Keratinocyte (primary cell): ENCODE data around the gene ABLIM2. TPM values are rescaled to one million over a fixed set of nuclear protein-coding genes. Genes with fewer than 3 reads are reported as not detected.

Source experiments
- DNase-seq: peaks from one replicate; pipeline ENCODE4 v3.0.0-alpha.2; 2011; ENCODE audit warnings: low read depth, missing footprints, low spot score
- FAIRE-seq: peaks from 2 replicates; lab custom pipeline; 2011; peaks lifted over from hg19 to GRCh38; lab: Jason Lieb, UNC
- H2AFZ ChIP-seq: 2 replicates; pipeline ENCODE4 v1.6.0; 2012; ENCODE audit warnings: low read length, control low read depth, inconsistent platforms; ENCODE audit not compliant: control insufficient read depth
- H3K27ac ChIP-seq: 2 replicates; pipeline ENCODE4 v1.5.1; 2011; ENCODE audit warnings: low read length; ENCODE audit not compliant: control insufficient read depth, insufficient read depth
- H3K27me3 ChIP-seq: 3 replicates; pipeline ENCODE4 v1.6.0; 2011; ENCODE audit warnings: low read length; ENCODE audit not compliant: control insufficient read depth, insufficient read depth; ENCODE audit errors: extremely low read depth
- H3K36me3 ChIP-seq, 2 experiments: 2 replicates in 1 of 2; 3 replicates in 1 of 2; pipeline ENCODE4 v1.5.1; 2011; ENCODE audit warnings: low read length in 2 of 2, mild to moderate bottlenecking in 1 of 2; ENCODE audit not compliant: control insufficient read depth in 2 of 2, insufficient read depth in 2 of 2; ENCODE audit errors: extremely low read depth in 1 of 2
- H3K4me1 ChIP-seq: 3 replicates; pipeline ENCODE4 v1.5.1; 2011; ENCODE audit warnings: low read length; ENCODE audit not compliant: control insufficient read depth, insufficient read depth; ENCODE audit errors: extremely low read depth
- H3K4me2 ChIP-seq: 3 replicates; pipeline ENCODE4 v1.6.0; 2011; ENCODE audit warnings: low read depth, low read length; ENCODE audit not compliant: control insufficient read depth, insufficient read depth; ENCODE audit errors: extremely low read depth
- H3K4me3 ChIP-seq, 3 experiments: fragments of 200-600 bp in 1 of 3; sonication (generic) in 1 of 3; 2 replicates in 2 of 3; 3 replicates in 1 of 3; pipeline ENCODE4 v1.5.1; 2011 to 2016; ENCODE audit warnings: low read length in 3 of 3, mild to moderate bottlenecking in 3 of 3, control low read depth in 2 of 3, inconsistent platforms in 1 of 3, low read depth in 1 of 3, mixed read lengths in 1 of 3, mixed run types in 1 of 3, moderate library complexity in 1 of 3; ENCODE audit not compliant: control insufficient read depth in 2 of 3, insufficient read depth in 2 of 3; ENCODE audit errors: extremely low read depth in 1 of 3
- H3K79me2 ChIP-seq: 2 replicates; pipeline ENCODE4 v1.6.0; 2012; ENCODE audit warnings: low read length; ENCODE audit not compliant: control insufficient read depth, insufficient read depth
- H3K9ac ChIP-seq: 3 replicates; pipeline ENCODE4 v1.6.0; 2011; ENCODE audit warnings: low read length; ENCODE audit not compliant: control insufficient read depth, insufficient read depth; ENCODE audit errors: extremely low read depth
- H3K9me1 ChIP-seq: 3 replicates; pipeline ENCODE4 v1.6.0; 2011; ENCODE audit warnings: low read length; ENCODE audit not compliant: control insufficient read depth, insufficient read depth; ENCODE audit errors: extremely low read depth
- H3K9me3 ChIP-seq: 2 replicates; pipeline ENCODE4 v1.5.1; 2012; ENCODE audit warnings: low read depth, low read length; ENCODE audit not compliant: control insufficient read depth
- H4K20me1 ChIP-seq: 3 replicates; pipeline ENCODE4 v1.6.0; 2011; ENCODE audit warnings: low read length; ENCODE audit not compliant: control insufficient read depth, insufficient read depth; ENCODE audit errors: extremely low read depth
- EZH2 ChIP-seq: IDR thresholded peaks from one replicate; pipeline ENCODE4 v1.6.1; 2012; ENCODE audit warnings: inconsistent platforms, mild to moderate bottlenecking, low read length, moderate library complexity
- dilution Hi-C: fragments of 300-500 bp; cut with MboI; formaldehyde crosslinking; loops from one replicate; pipeline ENCODE4 v1.7.0; 2020; ENCODE audit warnings: low sequenced_read_pairs; ENCODE audit not compliant: extremely low pct_ligation_motif_present
- polyA plus RNA-seq, 5 experiments: library from polyadenylated mRNA; depleted of rRNA in 3 of 5; stranded (reverse) in 3 of 5; stranded (forward) in 1 of 5; unstranded in 1 of 5; fragments of >200 nt; gene quantifications; 1 replicate in 1 of 5; 2 replicates in 3 of 5; 3 replicates in 1 of 5; pipeline versions ENCODE4 v1.2.1 to v1.2.3, GENCODE V29; 2011 to 2012; ENCODE audit warnings: missing spikeins in 2 of 5, low read depth in 1 of 5, low replicate concordance in 1 of 5
- TF ChIP-seq, protein P1 (sequence below), 3 experiments: IDR thresholded peaks in 1 of 3; conservative IDR thresholded peaks in 1 of 3; optimal IDR thresholded peaks in 1 of 3; 2 replicates in 2 of 3; 3 replicates in 1 of 3; pipeline versions ENCODE3 to v1.5.1; 2011; ENCODE audit warnings: low read length in 3 of 3, mild to moderate bottlenecking in 3 of 3, moderate library complexity in 2 of 3, control low read depth in 1 of 3, inconsistent platforms in 1 of 3; ENCODE audit not compliant: insufficient read depth in 2 of 3; ENCODE audit errors: extremely low read depth in 1 of 3

ABLIM2 gene
- polyA plus RNA-seq, 1 donor (not counting 4 experiments of a cell fraction or from before 2014, with no cell fraction given) = 0.94 TPM

DNA sequence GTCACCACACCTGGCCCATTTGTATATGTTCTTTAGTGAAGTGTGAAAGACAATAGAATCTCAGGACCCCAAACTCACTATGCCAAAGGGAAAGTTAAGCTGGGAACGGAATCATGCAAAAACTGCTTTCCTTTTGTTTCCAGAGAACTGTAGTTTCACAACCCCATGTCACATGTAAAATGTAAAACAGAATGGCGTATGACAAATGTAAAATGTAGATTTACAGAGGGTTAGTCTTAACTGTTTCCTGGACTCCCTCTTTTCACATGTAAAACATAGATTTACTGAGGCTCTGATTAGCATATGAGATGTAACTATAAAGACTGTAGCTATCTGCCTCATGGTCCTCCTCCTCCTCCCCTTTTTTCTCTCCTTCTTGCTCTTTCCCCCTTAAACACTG, 66.3 kb downstream of the ABLIM2 start:
- Histone ChIP-seq H3K79me2 (no peaks in the 10 kb centered on the region), H4K20me1 (no peaks in the 10 kb centered on the region), H3K36me3 (no peaks in the 10 kb centered on the region), H3K27ac (no peak overlapping the region), H3K9me3 (peaks cover 2% of the 10 kb centered on the region), H3K9me1 (no peaks in the 10 kb centered on the region), H2AFZ (no peak overlapping the region), H3K4me2 (no peak overlapping the region), H3K9ac (no peak overlapping the region), H3K27me3 (no peaks in the 10 kb centered on the region), H3K4me3 (no peak overlapping the region), H3K4me1 (peaks cover 13% of the 10 kb centered on the region)
- TF ChIP-seq, protein P1, sequence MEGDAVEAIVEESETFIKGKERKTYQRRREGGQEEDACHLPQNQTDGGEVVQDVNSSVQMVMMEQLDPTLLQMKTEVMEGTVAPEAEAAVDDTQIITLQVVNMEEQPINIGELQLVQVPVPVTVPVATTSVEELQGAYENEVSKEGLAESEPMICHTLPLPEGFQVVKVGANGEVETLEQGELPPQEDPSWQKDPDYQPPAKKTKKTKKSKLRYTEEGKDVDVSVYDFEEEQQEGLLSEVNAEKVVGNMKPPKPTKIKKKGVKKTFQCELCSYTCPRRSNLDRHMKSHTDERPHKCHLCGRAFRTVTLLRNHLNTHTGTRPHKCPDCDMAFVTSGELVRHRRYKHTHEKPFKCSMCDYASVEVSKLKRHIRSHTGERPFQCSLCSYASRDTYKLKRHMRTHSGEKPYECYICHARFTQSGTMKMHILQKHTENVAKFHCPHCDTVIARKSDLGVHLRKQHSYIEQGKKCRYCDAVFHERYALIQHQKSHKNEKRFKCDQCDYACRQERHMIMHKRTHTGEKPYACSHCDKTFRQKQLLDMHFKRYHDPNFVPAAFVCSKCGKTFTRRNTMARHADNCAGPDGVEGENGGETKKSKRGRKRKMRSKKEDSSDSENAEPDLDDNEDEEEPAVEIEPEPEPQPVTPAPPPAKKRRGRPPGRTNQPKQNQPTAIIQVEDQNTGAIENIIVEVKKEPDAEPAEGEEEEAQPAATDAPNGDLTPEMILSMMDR (optimal IDR thresholded peaks at IDR 0.05 in 1 of 3, IDR thresholded peaks at IDR 0.05 in 1 of 3, conservative IDR thresholded peaks at IDR 0.05 in 1 of 3; ENCODE audit: extremely low read depth in 1 of 3, insufficient read depth in 2 of 3, low read length in 3 of 3) = no peak
- no peak for TF ChIP-seq EZH2
- FAIRE-seq = no peak
- dilution Hi-C loops = no loop called here
- DNase-seq = no peak

DNA sequence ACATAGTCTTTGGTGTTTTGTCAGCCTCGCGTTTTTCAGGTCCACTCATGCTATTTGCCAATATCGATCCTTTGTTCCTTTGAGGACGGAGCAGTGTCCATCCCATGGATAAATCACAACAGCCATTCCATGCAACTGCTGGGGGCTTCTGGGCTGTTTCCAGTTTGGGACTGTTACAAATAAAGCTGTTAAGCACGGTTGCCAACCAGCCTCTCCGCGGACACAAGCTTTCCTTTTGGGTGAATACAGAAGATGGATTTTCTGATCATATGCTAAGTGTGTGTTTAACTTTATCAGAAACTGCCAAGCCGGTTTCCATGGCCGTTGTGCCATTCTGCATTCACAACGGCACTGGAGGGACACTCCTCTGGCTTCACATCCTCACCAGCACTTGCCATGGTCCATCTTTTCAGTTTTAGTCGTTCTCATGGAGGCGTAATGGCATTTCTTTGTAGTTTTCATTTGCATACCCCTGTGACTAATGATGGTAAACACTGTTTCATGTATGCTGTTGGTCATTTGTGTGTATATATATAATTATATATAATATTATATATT, 67.8 kb downstream of the ABLIM2 start:
- Histone ChIP-seq H3K36me3 (no peaks in the 10 kb centered on the region), H3K27ac (no peak overlapping the region), H3K9ac (no peak overlapping the region), H3K79me2 (no peaks in the 10 kb centered on the region), H4K20me1 (no peaks in the 10 kb centered on the region), H3K9me3 (peaks cover 2% of the 10 kb centered on the region), H3K9me1 (no peaks in the 10 kb centered on the region), H3K4me2 (no peak overlapping the region), H3K4me1 (peaks cover 13% of the 10 kb centered on the region), H2AFZ (no peak overlapping the region), H3K27me3 (no peaks in the 10 kb centered on the region), H3K4me3 (no peak overlapping the region)
- dilution Hi-C loops = no loop called here
- no peak for TF ChIP-seq EZH2
- TF ChIP-seq, protein P1 (optimal IDR thresholded peaks at IDR 0.05 in 1 of 3, IDR thresholded peaks at IDR 0.05 in 1 of 3, conservative IDR thresholded peaks at IDR 0.05 in 1 of 3; ENCODE audit: extremely low read depth in 1 of 3, insufficient read depth in 2 of 3, low read length in 3 of 3) = no peak
- no peak for FAIRE-seq
- no peak for DNase-seq
